GM18505 (cell line): Measurements from ENCODE around the gene TMTC2.

Experiments used
- ATAC-seq: cut with Tn5 transposase; IDR thresholded peaks from one replicate; pipeline ENCODE4 v1.9.1; 2021; ENCODE audit not compliant: unreplicated experiment
- POLR2A ChIP-seq: IDR thresholded peaks from 4 replicates; pipeline ENCODE4 v1.6.1; 2011; ENCODE audit warnings: borderline replicate concordance; ENCODE audit not compliant: insufficient read depth, insufficient read length; ENCODE audit errors: extremely low read depth

TMTC2 gene

DNA sequence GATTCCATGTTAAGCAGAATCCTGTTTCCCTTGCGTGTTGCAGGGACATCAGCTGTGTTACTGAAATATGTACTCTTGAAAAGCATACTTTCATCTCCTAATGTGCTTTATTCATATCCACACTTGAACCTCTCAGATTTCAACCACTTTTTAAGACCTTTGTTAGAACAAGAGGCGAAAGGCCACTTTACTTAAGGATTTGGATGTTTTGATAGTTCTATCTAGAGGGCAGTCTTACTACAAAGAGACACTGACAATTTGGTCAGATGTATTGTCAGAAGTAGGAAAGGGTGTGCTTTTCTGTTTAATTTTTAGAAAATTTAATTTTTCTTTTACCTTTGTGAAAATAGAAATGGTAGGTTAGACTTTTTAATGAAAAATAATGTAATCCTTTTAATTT, 267.9 kb downstream of the TMTC2 start:
- ATAC-seq = no peak
- no peak for TF ChIP-seq POLR2A

DNA sequence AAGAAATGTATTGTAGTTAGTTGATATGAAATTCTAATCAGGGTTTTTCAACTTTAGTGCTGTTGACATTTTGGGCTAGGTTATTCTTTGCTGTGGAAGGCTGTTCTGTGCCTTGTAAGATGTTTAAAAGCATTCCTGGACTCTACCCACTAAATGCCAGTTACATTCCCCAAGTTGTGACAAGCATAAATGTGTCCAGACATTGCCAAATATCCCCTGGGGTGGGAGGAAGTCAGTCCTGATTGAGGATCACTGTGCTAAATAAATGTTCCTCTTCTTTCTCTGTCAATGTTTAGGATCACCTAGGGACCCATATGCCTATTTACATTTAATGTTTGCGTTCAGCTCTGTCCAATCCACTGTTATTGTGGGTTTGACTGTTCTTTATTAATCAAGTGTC, 268.3 kb downstream of the TMTC2 start:
- ATAC-seq = no peak
- no peak for TF ChIP-seq POLR2A

DNA sequence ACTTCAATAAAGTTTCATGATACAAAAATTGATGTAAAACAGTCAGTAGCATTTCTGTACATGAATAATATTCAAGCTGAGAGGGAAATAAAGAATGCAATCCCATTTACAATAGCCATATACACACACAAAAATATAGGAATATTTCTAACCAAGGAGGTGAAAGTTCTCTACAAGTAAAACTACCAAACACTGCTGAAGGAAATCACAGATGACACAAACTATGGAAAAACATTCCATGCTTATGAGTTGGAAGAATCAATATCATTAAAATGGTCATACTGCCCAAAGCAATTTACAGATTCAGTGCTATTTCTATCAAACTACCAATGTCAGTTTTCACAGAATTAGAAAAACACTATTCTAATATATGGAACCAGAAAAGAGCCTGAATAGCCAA, 272.3 kb downstream of the TMTC2 start:
- ATAC-seq = no peak

DNA sequence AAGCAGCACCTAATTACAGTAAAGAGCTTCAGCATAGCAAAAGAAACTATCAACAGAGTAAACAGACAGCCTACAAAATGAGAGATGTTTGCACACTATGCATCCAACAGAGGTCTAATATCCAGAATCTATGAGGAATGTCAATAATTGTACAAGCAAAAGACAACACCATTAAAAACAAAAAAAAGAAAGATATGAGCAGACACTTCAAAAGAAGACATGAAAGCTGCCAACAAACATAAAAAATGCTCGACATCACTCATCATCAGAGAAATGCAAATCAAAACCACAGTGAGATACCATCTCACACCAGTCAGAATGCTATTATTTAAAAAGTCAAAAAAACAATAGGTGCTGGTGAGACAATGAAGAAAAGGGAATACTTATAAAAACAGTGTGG, 273.1 kb downstream of the TMTC2 start:
- ATAC-seq = no peak

More for the DNA sequence above, 272.3 kb downstream of the TMTC2 start:
- no peak for TF ChIP-seq POLR2A

DNA sequence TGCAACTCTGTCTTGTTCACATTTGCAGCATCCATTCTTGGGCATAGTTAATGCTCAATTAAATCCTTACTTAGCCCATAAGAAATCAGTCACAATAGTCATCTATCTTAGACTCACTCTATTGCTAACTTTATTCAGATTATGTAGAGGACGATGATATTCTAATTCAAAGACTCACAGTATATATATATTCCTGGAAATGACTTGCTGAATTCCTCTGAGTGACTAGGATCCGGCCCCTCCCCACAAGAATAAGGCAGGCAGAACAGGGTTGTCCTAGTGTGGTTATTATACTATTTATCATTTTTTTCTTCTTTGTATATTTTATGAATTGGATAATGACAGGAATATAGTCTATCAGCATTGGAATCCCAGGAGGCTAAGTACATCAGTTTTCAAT, 275.1 kb downstream of the TMTC2 start:
- ATAC-seq = no peak
- TF ChIP-seq POLR2A = no peak

More for the DNA sequence above, 273.1 kb downstream of the TMTC2 start:
- no peak for TF ChIP-seq POLR2A

DNA sequence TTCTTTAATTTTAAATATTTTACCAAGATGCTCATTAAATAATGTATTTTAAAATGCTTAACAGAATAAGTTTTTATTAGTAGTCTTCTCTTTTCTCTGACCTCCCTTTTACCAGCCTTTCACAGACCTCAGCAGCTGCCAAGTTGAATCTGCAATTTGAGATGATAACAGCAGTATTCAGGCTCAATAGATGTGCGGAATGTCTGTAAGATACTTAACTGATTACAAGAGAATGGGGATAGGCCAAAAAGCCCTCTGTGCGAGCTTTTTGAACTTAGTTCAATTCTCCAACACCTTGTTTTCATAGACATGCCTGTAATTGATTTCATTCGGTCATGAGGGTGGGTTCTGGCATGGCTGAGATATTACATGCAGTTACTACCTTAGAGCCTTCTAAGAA, 277.2 kb downstream of the TMTC2 start:
- TF ChIP-seq POLR2A = no peak

DNA sequence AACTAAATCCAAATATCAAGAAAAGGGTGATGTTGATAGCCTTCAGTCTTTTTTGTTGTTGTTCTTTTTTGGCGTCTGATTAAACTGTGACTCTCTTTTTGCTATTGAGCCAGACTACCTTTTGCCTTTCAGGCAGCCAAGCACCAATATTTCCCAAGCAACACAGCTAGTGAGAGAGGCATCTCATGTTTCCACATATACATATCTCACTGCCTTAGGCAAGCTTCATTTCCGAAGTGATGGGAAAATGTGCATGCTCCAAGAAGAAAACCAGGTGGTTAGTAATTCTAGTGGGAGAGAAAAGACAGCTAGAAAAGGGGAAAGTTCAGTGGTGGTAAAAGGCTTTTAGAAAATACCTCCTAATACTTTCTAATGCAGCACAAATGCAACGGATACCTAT, 277.7 kb downstream of the TMTC2 start:
- ATAC-seq = no peak
- TF ChIP-seq POLR2A = no peak

More for the DNA sequence above, 277.2 kb downstream of the TMTC2 start:
- ATAC-seq = no peak

DNA sequence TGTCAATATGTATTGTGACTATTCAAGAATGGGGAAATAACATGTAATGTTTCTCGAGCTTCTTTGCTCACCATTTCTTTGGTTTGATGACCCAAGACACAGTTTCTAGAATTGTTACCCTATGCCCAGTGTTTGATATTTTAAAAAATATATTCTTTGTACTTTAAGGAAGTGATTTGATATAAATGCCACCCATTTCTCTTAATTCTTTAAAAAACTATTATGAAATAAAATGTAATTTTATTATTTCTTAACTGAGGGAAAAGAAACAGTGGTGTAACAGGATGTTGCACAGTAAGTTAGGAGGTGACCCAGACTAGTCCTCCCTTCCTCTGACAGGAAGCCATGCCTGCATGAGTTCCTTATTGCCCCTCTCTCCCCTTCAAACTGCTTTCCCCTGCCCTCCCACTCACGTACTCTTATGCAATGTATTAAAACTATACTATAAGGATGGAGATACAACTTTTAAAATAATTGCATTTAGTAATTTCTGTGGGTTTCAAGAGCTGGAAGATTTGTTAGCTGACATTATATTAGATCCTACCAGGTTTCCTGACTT, 279.4 kb downstream of the TMTC2 start:
- ATAC-seq = no peak
- no peak for TF ChIP-seq POLR2A

DNA sequence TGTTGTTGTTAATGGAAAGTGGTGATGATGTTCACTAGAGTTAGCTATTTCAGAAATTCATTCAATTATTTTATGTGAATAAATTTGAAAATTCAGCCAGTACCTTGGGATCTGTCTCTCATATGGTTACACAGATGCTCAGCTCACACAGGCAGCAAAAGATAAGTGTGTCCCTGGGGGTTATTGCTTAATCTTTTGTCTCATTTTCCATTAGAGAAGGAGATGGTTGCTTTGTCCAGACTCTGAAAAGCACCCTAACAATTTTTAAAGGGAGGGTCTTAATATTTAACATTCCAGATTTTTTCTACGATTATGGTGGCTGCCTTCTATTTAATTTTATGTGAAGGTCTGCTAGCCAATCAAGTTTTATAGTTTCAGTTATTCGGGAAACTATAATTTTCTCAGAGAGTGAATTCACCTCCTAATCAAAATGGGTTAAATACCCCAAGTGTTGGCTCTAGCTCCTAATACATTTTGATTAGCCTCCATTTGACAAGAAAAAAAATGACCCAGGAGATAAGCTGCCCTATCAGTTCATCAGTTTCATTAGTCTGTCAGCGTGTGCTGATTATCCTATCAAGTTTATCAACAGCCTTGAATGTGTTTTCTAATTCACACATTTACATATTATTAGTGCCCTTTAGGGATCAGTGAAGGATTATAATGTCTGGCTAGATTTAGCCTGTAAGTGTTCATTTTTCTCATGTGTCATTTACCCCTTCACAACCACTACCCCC, 282.1 kb downstream of the TMTC2 start:
- no peak for ATAC-seq
- no peak for TF ChIP-seq POLR2A

DNA sequence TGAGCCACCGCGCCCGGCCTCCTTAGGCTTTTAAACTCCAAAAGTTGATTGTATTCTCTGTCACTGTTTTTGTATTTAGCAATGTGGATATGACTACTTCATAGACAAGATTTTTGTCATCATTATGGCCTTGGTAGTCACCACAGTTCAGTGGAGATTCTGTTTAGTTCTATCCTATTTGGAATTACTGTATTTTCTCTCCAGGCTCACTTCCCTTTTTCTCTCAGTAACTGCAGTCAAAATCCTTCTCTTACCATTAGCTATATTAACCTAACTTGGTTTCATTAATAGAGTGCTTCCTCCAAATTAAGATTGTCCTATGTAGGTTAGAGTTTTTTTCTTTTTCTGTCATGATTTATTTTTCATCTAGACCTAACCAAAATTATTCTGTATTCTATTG, 283.9 kb downstream of the TMTC2 start:
- ATAC-seq = no peak
- TF ChIP-seq POLR2A = no peak

DNA sequence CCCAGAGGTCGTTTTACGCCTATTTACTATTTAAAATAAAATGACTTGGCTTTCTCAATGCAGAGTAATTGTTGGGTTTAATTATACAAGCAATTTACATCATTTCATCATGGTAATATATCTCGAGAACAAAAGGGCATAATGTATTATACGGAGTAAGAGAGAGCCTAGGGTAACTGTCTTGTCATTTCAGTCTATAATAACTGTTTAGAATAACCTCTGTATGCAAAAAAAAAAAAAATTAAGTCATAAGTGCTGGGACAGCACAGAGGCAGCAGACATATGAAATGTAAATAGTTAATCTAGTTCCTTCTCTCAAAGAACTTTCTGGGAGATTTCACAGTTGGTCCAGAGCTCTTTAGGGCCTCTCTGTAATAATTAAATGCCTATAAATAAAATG, 284.9 kb downstream of the TMTC2 start:
- no peak for TF ChIP-seq POLR2A
- ATAC-seq = no peak

DNA sequence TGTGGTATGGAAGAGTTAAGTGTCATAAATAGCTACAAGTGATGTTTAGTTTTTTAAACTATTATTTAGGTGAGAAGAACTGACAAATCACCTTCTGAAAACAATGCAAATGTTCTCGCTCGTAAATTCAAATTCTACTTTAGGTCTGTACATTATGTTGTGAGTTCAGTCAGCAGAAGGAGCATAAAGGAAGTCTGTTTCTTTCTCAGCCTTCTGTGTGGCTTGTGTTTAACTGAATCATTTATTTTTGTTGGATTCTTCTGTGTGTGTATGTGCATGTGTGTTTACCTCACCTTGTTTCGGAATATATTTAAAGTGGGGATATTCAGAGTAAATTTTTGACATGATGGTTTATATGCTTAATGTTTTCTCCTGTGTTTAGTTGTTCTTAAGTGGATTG, 285.9 kb downstream of the TMTC2 start:
- ATAC-seq = no peak
- no peak for TF ChIP-seq POLR2A

DNA sequence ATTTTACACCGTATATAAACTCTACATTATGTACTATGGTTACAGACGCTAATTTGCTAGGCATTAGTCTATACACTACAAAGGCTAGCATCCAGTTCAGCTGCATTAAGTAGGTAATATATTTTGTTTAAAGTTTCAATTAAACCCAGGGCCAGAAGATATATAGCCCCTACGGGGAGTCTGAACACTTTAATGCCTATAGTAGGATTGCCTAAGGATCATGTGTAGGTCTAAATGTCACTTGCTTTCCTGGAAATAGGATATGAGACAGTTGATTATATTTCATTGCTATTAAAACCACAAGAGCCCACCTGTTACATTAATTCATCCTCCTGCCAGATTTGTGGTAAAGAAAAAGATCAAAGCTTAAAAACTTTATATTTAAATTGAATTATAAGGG, 286.9 kb downstream of the TMTC2 start:
- no peak for TF ChIP-seq POLR2A
- ATAC-seq = no peak

DNA sequence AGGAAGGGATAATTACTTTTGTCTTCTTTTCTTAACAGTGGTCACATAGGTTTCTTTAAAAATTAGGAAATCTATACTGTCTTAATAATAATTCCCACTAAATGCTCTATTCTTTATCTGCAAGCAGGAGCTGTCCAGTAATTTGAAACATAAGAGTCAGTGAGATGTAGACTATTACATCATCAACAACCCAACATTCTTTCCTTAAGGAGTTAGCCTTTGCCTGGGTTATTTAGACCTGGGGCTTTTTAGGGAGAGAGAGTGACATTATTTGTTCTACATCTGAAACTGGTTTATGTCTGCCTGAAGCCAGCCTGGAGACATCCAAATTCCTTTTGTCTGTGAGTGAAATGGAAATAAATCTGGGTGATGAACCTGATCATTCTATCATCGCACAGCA, 294.4 kb downstream of the TMTC2 start:
- TF ChIP-seq POLR2A = no peak
- no peak for ATAC-seq
